Activated CD4-positive, alpha-beta T cell treated with anti-CD3 and anti-CD28 coated beads for 4 hours (primary cell): ENCODE data around the gene NDUFV2.
A peak's percentile ranks its signal among the peaks of the same experiment; 100 is the strongest.

Source experiments
- DNase-seq, 2 donors: peaks; one replicate each; pipeline ENCODE4 v3.0.0-alpha.2; 2020

The NDUFV2 gene

DNA sequence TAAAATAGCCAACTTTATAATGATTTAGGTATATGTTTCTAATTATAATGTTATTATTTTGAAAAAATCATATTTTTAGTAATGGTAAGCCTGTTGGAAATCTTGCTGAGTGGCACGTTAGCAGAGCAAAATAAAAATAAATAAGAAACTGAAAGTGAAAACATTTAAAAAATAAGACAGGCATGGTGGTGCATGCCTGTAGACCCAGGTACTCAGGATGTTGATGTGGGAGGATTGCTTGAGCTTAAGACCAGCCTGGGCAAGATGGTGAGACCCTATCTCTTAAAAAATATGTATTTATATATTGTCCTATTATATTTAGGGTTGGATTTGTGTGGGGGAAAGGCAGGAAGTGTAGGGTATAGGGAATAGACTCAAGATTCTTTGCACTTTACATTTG is 18.3 kb downstream of the NDUFV2 start:
- no peak for DNase-seq

- DNase-seq = no peak
These were observed 21.0 kb downstream of the NDUFV2 start for GRCh38 chr18:9123520-9123919.

- DNase-seq = no peak
These were observed 22.3 kb downstream of the NDUFV2 start for GRCh38 chr18:9124824-9125223.

GRCh38 chr18:9126337-9126736 is 23.8 kb downstream of the NDUFV2 start:
- DNase-seq = no peak

DNA sequence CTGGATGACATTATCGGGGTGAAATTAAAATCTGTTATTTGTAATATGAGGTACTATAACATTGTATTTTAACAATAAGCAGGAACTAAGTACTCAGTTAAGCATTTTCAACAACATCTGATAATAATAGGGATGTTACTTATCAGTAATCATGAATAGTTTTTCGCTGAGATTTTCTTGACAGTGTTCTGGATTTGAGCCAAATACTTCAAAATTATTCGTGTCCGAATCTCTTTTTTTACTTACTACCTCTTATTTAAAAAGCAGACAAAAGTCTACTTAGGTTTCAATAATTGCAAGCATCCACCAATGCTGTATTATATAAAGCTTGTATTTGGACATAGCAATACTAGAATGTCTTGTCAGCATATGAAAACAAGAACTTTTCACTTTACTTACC is 27.7 kb downstream of the NDUFV2 start:
- no peak for DNase-seq

GRCh38 chr18:9130806-9131205 is 28.3 kb downstream of the NDUFV2 start:
- DNase-seq = no peak

DNA sequence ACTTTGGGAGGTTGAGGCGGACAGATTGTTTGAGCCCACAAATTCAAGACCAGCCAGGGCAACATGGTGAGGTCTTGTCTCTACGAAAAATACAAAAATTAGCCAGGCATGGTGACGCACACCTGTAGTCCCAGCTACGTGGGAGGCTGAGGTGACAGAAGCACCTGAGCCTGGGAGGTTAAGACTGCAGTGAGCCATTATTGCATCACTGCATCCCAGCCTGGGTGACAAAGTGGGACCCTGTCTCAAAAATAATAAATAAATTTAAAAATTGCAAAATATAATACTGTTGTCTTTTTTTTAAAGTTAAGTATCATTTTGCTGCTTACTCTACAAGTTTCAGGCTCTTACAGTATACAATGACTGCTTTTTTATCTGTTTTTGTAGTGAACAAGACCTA is 30.1 kb downstream of the NDUFV2 start:
- no peak for DNase-seq

DNA sequence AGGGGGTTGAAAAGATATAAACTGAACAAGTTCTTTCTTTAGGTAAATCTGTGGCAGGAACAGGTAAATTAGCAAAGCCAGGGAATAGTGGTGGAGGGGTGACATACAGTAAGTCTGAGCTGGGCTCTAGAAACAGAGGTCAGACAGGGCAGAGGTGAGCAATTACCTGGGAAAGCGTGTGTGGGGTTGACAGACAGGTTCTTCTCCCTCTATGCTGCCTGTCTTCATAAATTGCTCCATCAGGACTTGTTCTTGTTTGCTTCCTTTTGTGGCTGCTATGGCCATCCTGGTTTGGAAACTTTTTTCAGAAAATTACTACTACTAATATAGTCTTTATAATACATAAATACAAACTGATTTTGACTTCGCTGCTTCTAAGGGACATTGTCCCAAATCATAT is 30.7 kb downstream of the NDUFV2 start:
- DNase-seq = no peak

GRCh38 chr18:9135081-9135911 is 32.8 kb downstream of the NDUFV2 start:
- no peak for DNase-seq

DNA sequence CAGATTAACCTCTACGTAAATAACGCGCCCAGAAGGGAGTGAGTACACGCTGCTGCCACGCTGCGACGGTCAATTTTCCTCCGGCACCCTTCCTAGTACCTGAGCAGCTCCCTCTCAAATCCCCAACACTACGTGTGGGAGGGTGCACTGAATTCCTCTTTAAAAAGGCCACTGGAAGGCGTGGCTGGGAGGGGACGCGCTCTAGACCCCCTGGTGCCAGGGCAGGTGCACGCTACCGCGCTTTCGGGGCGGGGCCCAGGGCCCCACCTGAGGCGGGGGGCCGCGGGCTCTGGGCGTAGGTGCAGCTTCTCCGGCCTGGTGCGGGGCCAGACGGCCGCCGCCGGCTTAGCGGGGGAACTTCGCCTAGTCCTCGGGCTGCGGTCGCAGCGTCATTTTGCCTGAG is 33.4 kb downstream of the NDUFV2 start:
- DNase-seq = peak in 1 of 2 donors; percentile 47

DNA sequence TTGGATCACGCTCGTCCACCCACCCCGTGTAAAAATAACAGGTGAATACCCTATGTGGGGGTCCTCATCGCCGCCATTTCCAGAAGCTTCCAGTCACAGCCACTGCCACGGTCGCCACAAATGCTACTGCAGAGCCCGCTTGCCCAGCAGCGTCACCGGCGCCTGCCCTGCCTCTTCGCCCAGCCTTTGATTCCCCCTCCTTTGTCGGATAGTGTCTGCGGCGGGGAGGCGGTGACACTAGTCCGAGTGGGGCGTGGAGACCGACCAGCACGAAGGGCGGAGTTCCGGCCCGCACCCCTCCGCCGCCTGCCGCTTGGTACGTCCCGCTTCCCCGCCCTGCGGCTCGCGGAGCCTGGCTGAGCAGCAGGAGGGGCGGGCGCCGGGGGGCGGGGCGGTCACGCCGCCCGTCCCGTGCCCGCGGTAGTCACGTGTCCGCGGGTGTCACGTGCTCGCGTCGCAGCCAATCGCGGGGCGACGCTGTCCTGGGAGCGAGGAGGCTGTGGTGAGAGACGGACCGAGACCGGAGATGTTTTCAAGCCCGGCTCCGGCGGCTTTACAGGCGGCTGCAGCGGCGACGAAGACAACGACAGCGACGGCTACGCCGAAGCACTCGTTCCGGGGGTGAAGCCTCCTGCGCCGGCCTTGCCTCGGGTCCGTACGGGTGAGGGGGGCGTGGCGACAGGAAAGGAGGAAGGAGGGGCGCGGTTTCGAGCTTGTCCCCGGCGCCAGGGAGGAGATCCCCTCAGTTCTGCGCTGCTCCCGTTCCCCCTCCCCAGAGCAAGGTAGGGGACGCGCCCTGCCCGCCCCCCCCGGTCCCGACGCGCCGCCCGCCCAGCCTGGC is 34.0 kb downstream of the NDUFV2 start, which contains the start of gene ANKRD12:
ANKRD12 (plus strand) TSS at position 467 of the 841 bp plus-strand sequence. CDS start 45,652 bp downstream, outside the sequence.
- peak; percentile 95 to 96 for DNase-seq

- DNase-seq = peak; percentile 52 to 67
These were observed 34.9 kb downstream of the NDUFV2 start for GRCh38 chr18:9137168-9138066.

GRCh38 chr18:9139400-9140039 is 37.0 kb downstream of the NDUFV2 start:
- no peak for DNase-seq

GRCh38 chr18:9140381-9140780 is 37.9 kb downstream of the NDUFV2 start:
- no peak for DNase-seq

GRCh38 chr18:9140984-9141383 is 38.5 kb downstream of the NDUFV2 start:
- no peak for DNase-seq

DNA sequence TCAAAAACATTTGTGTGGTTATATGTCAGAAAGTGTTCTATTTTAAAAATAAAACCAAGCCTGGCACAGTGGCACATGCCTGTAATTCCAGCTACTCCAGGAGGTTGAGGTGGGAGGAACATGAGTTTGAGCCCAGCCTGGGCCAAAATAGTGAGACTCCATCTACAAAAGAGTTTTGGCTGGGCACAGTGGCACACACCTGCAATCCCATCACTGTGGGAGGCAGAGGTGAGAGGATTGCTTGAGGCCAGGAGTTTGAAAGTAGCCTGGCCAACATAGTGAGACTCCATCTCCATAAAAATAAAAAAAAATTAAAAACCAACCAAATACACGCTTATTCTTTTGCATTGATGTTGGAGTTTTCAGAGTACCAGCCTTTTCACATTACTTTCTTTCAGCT is 43.7 kb downstream of the NDUFV2 start:
- no peak for DNase-seq

GRCh38 chr18:9147440-9148202 is 45.1 kb downstream of the NDUFV2 start:
- peak; percentile 16 to 40 for DNase-seq

DNA sequence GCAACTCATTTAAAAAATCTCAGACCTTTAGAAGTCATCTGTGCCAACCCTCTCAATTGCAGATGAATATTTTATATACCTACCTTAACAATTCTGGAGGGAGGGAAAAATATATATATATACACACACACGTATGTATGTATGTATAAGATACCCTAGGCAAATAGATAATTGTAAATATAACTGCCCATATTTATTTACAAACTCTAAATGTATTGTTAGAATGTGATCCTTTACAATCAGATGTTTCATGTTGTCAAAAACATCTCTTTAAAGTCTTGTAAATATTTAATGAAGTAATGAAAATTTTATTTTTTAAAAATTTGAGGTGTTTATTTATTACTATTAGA is 45.7 kb downstream of the NDUFV2 start:
- DNase-seq = no peak

- no peak for DNase-seq
These were observed 47.6 kb downstream of the NDUFV2 start for GRCh38 chr18:9150121-9150520.

- DNase-seq = no peak
These were observed 50.8 kb downstream of the NDUFV2 start for GRCh38 chr18:9153256-9153655.

DNA sequence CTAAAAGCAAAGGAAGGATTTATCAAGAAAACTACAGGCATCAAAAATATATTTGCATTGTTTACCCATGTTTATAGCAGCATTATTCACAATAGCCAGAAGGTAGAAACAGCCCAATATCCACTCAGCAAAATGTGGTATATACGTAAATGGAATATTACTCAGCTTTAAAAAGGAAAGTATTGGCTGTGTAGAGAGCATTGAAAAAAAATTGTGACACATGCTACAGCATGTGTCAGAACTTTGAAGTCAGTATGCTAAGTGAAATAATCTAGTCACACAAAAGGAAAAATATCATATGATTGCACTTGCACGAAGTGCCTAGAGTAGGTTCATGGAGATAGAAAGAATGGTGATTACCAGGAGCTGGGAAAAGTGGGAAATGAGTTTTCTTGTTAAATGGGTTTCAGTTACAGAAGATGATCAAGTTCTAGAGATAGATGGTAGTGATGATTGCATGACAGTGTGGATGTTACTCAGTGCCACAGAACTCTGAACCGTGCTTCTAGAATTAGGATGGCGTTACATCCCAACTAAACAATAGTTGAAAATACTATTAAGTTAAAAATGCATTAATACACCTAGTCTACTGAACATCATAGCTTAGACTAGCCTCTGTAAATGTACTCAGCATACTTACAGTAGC is 54.2 kb downstream of the NDUFV2 start:
- DNase-seq = no peak
